A673 (cell line): ENCODE results near the gene HMCN1.

Source experiments
- CTCF ChIP-seq: fragments of 300-800, 200-600 bp; sonication (generic); conservative IDR thresholded peaks from 2 replicates; pipeline ENCODE4 v1.5.1; 2017; ENCODE audit warnings: low read depth, mild to moderate bottlenecking, antibody characterized with exemption, low read length, moderate library complexity, mixed read lengths
- EZH2 ChIP-seq: fragments of 200-600 bp; sonication (generic); IDR thresholded peaks from 2 replicates; pipeline ENCODE4 v1.6.1; 2017; ENCODE audit warnings: borderline replicate concordance, low read depth, mild to moderate bottlenecking, mixed read lengths, antibody characterized with exemption, low read length; ENCODE audit not compliant: poor library complexity, severe bottlenecking

DNA sequence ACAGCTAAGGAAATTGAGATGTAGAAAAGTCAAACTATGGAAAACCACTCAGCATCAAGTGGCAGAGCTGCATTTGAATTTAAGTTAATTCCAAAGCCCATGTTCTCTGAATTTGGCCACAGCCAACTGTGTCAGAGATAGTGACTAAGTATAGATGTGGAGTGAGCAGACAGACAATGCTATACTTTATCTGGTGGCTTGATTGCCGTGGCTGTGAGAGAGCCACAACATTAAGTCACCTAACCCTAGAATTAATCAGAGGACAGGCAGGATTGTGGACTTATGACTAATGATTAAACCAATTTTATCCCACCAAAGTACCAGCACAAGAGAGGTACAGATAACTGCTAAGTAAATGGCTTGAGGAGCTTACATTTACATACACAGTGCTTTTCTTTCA lies 431.1 kb downstream of the HMCN1 start:
- TF ChIP-seq CTCF (no peak), EZH2 (no peak)
